Pancreas (tissue), 10 donors: Measurements from ENCODE around the gene FAM185A. TPM values are rescaled to one million over a fixed set of nuclear protein-coding genes. Genes with fewer than 3 reads are reported as not detected.
"Not testable (repeated sequence)": the region's sequence is repeated elsewhere in the genome, so short reads cannot be mapped to it uniquely, and the experiment has no call there.

Experiments
- ATAC-seq, 4 donors: fragments of 200-7000 bp; cut with Tn5 transposase; one replicate each; pipeline versions ENCODE4 v1.8.0 to v1.9.1; 2020; ENCODE audit warnings: mild to moderate bottlenecking in 4 of 4, moderate library complexity in 4 of 4
- DNase-seq, 6 donors: peaks; one replicate each; pipeline ENCODE4 v3.0.0-alpha.2; 2020
- FAIRE-seq: peaks from 2 replicates; lab custom pipeline; 2012; peaks lifted over from hg19 to GRCh38; lab: Jason Lieb, UNC
- H3K27ac ChIP-seq, 4 donors: fragments of 200-600 bp; sonication (generic); 1 replicate in 3 of 4; 2 replicates in 1 of 4; pipeline versions ENCODE4 v1.5.0 to v1.8.0; 2020
- H3K27me3 ChIP-seq, 4 donors: fragments of 200-600 bp; one replicate each; pipeline ENCODE4 v1.8.0; 2021
- H3K36me3 ChIP-seq, 3 donors: fragments of 200-600 bp; sonication (generic) in 1 of 3; one replicate each; pipeline versions ENCODE4 v1.5.0 to v1.8.0; 2020 to 2021
- H3K4me1 ChIP-seq, 3 donors: fragments of 200-600 bp; one replicate each; pipeline ENCODE4 v1.8.0; 2021
- H3K4me3 ChIP-seq, 4 donors: fragments of 200-600 bp; sonication (generic) in 2 of 4; one replicate each; pipeline versions ENCODE4 v1.5.0 to v1.8.0; 2020 to 2021
- H3K9me3 ChIP-seq, 4 donors: fragments of 200-600 bp; one replicate each; pipeline ENCODE4 v1.8.0; 2021
- WGBS, 2 donors: extraction: QIAGEN DNeasy Blood & Tissue Kit; methylation state at CpG; one replicate each; pipeline ENCODE4 v1.1.7; 2013; 5-methylcytosine and 5-hydroxymethylcytosine counted together
- intact Hi-C, 3 donors: fragments of 100-400 bp; cut with DNase I; formaldehyde crosslinking; loops; one replicate each; pipeline versions ENCODE4 v1.11.1 to v1.14.2; 2022
- polyA plus RNA-seq, 2 donors: library from polyadenylated mRNA; stranded (reverse); fragments of 200-250 nt; gene quantifications; one replicate each; pipeline ENCODE4 v1.2.3, GENCODE V29; 2013
- total RNA-seq, 6 donors: library from RNA; stranded (reverse); fragmentation: NEBNext Ultra II Directional in 4 of 6; extraction: Animal tissue kit (Norgen Biotek cat#: 25700) in 4 of 6; gene quantifications; one replicate each; pipeline versions ENCODE4 v1.2.1 to v1.2.4, GENCODE V29; 2021 to 2023
- donor health status: healthy with polysubstance abuse.
- donor health status: DM: no; HTN: no; CAD: no; lungs with moderate emphysema.
- donor health status: DM: no; HTN: no; CAD: no.
- donor health status: control.
- donor health status: control.
- donor health status: Bipolar disorder and iron deficiency.
- donor health status: DM: yes; HTN: yes; CAD: no.
- donor health status: DM: no; HTN: no; CAD: no.
- donor health status: DM: no; HTN: no; CAD: no.
- donor health status: DM: yes; HTN: yes; CAD: no.

FAM185A gene
- total RNA-seq (1 to 10 TPM; 3.8 to 7.4 (median 5.0) TPM), polyA plus RNA-seq (1 to 10 TPM; 3.2 to 3.5 TPM)

GRCh38 chr7:102748605-102749444, at the start of gene FAM185A:
FAM185A (plus strand) TSS chr7:102748999; CDS start chr7:102749208, 209 bp downstream.
- FAIRE-seq (peak; percentile 96), ATAC-seq (peak; percentile 96 to 98 (median 97)), DNase-seq (peak; percentile 87 to 99 (median 98))
- WGBS, 2 donors: 0% methylated on average over 35 to 47 of the region's 47 CpGs
- Histone ChIP-seq H3K4me3 (peak within 1 kb of the TSS; percentile 34 to 63 (median 49)), H3K4me1 (peaks cover 5 to 12% (median 11%) of the 10 kb centered on the region in 3 donors), H3K27ac (peak within 1 kb of the TSS; percentile 22 to 72 (median 65))
- H3K36me3 ChIP-seq, H3K27me3 ChIP-seq, H3K9me3 ChIP-seq, intact Hi-C loops: not testable (repeated sequence)

GRCh38 chr7:102713011-102713690, 35.6 kb upstream of the FAM185A start:
- H3K4me1 ChIP-seq, FAIRE-seq, intact Hi-C loops, H3K27ac ChIP-seq, H3K9me3 ChIP-seq, H3K27me3 ChIP-seq, ATAC-seq, H3K4me3 ChIP-seq, DNase-seq, H3K36me3 ChIP-seq: not testable (repeated sequence)
- 41 to 44% methylated on average over 5 of the region's 5 CpGs for WGBS, 2 donors

GRCh38 chr7:102713691-102714080, 35.1 kb upstream of the FAM185A start:
- H3K27ac ChIP-seq, H3K36me3 ChIP-seq, intact Hi-C loops, ATAC-seq, DNase-seq, H3K4me1 ChIP-seq, H3K4me3 ChIP-seq, H3K27me3 ChIP-seq, H3K9me3 ChIP-seq, FAIRE-seq: not testable (repeated sequence)
- no CpG with 5 or more reads among the region's 1 CpG for WGBS, 2 donors

- ATAC-seq, H3K27me3 ChIP-seq, intact Hi-C loops, H3K4me3 ChIP-seq, H3K36me3 ChIP-seq, H3K4me1 ChIP-seq, H3K9me3 ChIP-seq, DNase-seq, FAIRE-seq, H3K27ac ChIP-seq: not testable (repeated sequence)
- WGBS, 2 donors: 57 to 86% methylated on average over 4 to 5 of the region's 6 CpGs
Observed at GRCh38 chr7:102714774-102715522, 33.9 kb upstream of the FAM185A start.

- H3K4me3 ChIP-seq, H3K27ac ChIP-seq, ATAC-seq, DNase-seq, H3K36me3 ChIP-seq, H3K9me3 ChIP-seq, H3K4me1 ChIP-seq, H3K27me3 ChIP-seq, FAIRE-seq, intact Hi-C loops: not testable (repeated sequence)
- WGBS, 2 donors: 80 to 92% methylated on average over 2 of the region's 3 CpGs
Observed at GRCh38 chr7:102715718-102716117, 33.1 kb upstream of the FAM185A start.

- ATAC-seq, H3K4me3 ChIP-seq: not testable (repeated sequence)
Observed at GRCh38 chr7:102718491-102718890, 30.3 kb upstream of the FAM185A start.

GRCh38 chr7:102726170-102726569, 22.6 kb upstream of the FAM185A start:
- 80 to 91% methylated on average over 5 of the region's 5 CpGs for WGBS, 2 donors
- not testable (repeated sequence) for ATAC-seq, FAIRE-seq

More at GRCh38 chr7:102718491-102718890, 30.3 kb upstream of the FAM185A start:
- H3K36me3 ChIP-seq, DNase-seq, H3K4me1 ChIP-seq, H3K9me3 ChIP-seq, H3K27ac ChIP-seq, FAIRE-seq, intact Hi-C loops, H3K27me3 ChIP-seq: not testable (repeated sequence)

GRCh38 chr7:102729670-102730069, 19.1 kb upstream of the FAM185A start:
- H3K27ac ChIP-seq, H3K4me1 ChIP-seq, DNase-seq, intact Hi-C loops, H3K4me3 ChIP-seq, H3K27me3 ChIP-seq, H3K36me3 ChIP-seq, ATAC-seq, FAIRE-seq, H3K9me3 ChIP-seq: not testable (repeated sequence)
- WGBS, 2 donors: 62 to 67% methylated on average over 2 of the region's 2 CpGs

More at GRCh38 chr7:102726170-102726569, 22.6 kb upstream of the FAM185A start:
- H3K36me3 ChIP-seq, H3K4me3 ChIP-seq, intact Hi-C loops, DNase-seq, H3K27ac ChIP-seq, H3K27me3 ChIP-seq, H3K9me3 ChIP-seq, H3K4me1 ChIP-seq: not testable (repeated sequence)

- H3K27me3 ChIP-seq, H3K4me3 ChIP-seq, H3K27ac ChIP-seq, ATAC-seq, DNase-seq, H3K36me3 ChIP-seq, intact Hi-C loops, H3K4me1 ChIP-seq, FAIRE-seq, H3K9me3 ChIP-seq: not testable (repeated sequence)
- WGBS, 2 donors: 77 to 79% methylated on average over 1 of the region's 3 CpGs
Observed at GRCh38 chr7:102730431-102730830, 18.4 kb upstream of the FAM185A start.

GRCh38 chr7:102742002-102742771, 6.6 kb upstream of the FAM185A start:
- WGBS, 2 donors: 51 to 57% methylated on average over 2 of the region's 4 CpGs
- H3K9me3 ChIP-seq, H3K27ac ChIP-seq, ATAC-seq, DNase-seq, FAIRE-seq, H3K4me3 ChIP-seq, H3K4me1 ChIP-seq, intact Hi-C loops, H3K36me3 ChIP-seq, H3K27me3 ChIP-seq: not testable (repeated sequence)

- not testable (repeated sequence) for DNase-seq
Observed at GRCh38 chr7:102743861-102744260, 4.9 kb upstream of the FAM185A start.

More at GRCh38 chr7:102743861-102744260, 4.9 kb upstream of the FAM185A start:
- H3K4me1 ChIP-seq, H3K9me3 ChIP-seq, ATAC-seq, H3K27me3 ChIP-seq, FAIRE-seq, H3K36me3 ChIP-seq, intact Hi-C loops, H3K4me3 ChIP-seq, H3K27ac ChIP-seq: not testable (repeated sequence)
- WGBS, 2 donors: 63 to 69% methylated on average over 5 to 8 of the region's 9 CpGs
